Stimulated activated CD8-positive, alpha-beta memory T cell treated with anti-CD3 and anti-CD28 coated beads, Interleukin-7, amount 100 ng/mL, for 24 hours (primary cell): ENCODE results near the gene AP3B1.

Experiments used
- DNase-seq: peaks from one replicate; pipeline ENCODE4 v3.0.0-alpha.2; 2020; ENCODE audit warnings: low read depth

The AP3B1 gene, protein sequence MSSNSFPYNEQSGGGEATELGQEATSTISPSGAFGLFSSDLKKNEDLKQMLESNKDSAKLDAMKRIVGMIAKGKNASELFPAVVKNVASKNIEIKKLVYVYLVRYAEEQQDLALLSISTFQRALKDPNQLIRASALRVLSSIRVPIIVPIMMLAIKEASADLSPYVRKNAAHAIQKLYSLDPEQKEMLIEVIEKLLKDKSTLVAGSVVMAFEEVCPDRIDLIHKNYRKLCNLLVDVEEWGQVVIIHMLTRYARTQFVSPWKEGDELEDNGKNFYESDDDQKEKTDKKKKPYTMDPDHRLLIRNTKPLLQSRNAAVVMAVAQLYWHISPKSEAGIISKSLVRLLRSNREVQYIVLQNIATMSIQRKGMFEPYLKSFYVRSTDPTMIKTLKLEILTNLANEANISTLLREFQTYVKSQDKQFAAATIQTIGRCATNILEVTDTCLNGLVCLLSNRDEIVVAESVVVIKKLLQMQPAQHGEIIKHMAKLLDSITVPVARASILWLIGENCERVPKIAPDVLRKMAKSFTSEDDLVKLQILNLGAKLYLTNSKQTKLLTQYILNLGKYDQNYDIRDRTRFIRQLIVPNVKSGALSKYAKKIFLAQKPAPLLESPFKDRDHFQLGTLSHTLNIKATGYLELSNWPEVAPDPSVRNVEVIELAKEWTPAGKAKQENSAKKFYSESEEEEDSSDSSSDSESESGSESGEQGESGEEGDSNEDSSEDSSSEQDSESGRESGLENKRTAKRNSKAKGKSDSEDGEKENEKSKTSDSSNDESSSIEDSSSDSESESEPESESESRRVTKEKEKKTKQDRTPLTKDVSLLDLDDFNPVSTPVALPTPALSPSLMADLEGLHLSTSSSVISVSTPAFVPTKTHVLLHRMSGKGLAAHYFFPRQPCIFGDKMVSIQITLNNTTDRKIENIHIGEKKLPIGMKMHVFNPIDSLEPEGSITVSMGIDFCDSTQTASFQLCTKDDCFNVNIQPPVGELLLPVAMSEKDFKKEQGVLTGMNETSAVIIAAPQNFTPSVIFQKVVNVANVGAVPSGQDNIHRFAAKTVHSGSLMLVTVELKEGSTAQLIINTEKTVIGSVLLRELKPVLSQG

DNA sequence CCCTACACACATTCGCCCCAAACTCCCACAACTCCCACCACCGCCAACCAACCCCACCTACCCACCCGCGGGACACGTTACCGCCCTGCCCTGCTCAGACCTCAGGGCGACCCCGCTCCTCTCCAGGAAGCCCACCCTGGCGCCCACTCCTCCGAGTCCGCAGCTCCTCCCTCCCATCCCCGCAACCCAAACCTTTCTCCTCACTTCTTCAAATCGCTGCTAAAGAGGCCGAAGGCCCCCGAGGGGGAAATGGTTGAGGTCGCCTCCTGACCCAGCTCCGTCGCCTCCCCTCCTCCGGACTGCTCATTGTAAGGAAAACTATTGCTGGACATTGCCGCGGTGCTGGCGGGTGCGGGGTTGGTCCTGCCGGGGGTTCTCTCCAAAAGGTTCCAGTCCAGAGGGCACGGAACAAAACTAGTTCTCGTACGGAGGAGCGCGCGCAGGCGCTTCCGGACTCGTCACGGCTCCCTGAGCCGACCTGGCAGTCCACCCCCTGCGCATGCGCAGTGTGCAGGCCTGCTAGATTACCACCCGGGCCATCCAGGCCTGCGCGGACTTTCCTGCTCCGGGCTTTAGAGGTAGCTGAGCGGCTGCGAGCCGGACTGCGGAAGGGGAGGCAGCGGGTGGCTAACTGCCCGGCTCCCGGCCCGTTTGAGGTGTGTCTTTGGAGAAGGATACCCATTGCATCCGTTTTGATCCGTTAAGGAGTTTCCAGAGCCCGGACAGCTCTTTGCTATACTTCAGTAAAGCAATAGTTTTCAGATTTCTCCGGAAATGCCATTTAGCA lies at the start of gene AP3B1:
Gene AP3B1 (minus strand): TSS at position 451 of the 787 bp plus-strand sequence. CDS start 119 bp downstream, at position 332.
- peak; percentile 93 for DNase-seq

DNA sequence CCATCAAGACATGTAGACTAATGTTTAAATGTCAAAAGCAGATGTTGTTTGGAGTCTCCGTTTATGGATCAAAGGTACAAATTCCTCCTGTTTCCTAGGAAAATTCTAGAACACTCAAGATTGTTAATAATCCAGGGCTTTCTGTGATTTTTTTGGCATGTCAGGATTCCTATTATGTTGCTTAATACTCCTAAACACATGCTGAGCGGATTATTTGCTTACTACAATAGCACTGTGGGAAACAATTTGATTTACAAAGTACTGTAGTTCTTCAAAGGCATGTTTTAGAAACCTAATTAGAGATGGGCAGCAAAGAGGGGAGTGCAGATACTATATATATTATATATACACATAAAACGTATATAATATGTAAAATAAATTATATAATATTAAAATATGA lies 46.9 kb upstream of the AP3B1 start:
- DNase-seq = no peak

DNA sequence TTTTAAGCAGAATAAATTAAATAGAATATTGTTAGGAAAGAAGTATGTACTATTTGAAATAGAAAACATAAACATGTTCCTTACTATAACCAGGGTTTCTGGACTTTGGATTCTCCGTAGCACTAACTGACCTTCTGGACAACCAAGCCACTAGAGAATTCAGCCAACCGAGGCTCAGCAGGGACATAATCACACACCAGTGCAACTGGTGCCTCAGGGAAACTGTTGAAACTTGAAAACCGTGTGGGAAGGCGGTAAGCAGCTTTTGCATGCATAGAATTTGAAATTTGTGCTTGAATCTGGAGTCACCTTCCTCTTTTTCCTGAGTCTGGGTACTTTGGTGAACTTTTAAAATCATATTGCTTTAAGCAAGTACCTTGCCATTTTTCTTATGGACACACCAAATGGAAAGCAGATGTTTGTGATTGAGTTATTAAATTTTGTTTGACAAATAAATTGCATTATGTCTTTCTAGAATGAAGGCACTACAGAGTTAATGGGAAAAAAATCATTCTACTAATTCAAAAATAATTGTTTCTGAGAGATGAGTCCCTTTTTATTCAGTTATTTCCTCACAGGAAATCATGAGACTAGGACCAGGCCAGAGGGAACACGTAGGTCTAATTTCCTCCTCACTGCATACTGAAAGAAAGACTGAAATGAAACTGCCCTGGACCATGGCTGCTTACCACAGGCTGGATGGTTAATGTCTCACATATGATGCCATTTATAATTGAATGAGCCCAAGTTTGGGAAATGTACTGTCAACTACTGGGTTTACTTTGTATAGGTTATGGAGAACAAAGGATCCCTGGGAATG lies 45.3 kb upstream of the AP3B1 start:
- DNase-seq = no peak

DNA sequence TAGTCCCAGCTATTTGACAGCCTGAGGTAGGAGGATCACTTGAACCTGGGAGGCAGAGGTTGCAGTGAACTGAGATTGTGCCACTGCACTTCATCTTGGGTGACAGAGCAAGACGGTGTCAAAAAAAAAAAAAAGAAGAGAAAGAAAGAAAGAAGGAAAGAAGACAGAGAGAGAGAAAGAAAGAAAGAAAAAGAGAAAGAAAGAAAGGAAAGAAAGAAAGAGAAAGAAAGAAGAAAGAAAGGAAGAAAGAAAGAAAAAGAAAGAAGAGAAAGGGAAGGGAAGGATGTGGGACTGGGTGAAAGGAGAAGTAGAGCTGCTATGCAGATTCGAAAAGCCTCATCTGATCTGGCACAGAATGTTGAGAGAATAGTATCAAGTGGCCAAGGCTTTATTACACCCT lies 42.2 kb upstream of the AP3B1 start:
- no peak for DNase-seq

DNA sequence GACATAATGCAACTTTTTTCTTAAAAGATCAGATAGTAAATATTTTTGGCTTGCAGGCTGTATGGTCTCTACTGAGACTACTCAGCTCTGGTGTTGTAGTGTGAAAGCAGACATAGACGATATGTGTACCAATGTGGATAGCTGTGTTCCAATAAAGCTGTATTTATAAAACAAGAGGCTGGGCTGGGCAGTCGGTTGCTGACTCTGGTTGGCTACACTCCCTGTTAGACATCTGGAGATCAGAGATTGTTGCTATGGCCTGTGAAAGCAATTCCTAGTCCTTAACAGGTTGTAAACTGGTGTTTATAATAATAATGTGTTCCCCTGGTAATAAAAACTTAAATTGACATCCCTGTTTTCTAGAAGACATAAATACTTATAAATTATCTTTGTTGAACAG lies 41.5 kb upstream of the AP3B1 start:
- DNase-seq = no peak

DNA sequence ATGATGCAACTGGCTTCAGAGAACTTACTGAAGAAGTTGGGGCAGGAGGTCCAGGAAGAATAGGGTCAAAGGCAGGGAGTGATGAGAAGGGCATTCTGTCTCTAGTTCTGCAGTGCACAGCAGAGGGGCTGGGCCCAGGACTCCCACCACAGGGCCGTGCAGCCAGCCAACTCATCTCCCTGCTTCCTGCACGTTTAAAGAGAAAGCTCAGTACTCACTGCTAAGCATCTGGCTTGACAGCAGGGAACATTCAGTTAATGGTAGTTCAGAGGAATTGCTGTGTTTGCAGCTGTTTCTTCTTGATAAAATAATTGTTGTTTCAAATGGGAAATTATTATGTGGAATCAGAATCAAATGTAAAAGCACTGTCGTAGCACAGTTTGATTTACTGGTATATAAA lies 40.3 kb upstream of the AP3B1 start:
- no peak for DNase-seq

DNA sequence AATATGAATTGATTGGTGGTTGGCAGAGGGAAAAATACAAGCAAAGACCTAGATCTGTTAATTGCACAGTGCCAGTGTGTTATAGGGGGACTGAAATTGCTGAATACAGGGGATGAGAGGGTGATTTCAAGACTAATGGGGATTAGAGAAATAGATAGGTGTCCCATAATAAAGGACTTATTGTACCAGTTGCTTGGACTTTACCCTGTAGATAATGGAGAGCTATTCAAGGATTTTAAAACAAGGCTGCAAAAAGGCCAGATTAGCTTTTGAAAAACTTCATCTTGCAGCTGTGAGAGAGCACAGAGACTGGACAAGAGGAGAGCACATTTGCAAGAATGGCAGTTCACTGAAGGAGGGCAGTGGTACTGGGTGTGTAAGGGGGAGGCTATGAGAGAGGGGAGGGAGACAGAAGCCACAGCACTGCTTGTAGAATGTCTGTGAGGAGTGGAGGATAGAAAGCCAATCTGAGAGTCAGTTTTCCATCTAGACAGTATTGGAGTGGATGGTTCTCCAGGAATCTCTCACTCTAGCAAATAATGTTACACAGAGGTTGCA lies 37.1 kb upstream of the AP3B1 start:
- no peak for DNase-seq

DNA sequence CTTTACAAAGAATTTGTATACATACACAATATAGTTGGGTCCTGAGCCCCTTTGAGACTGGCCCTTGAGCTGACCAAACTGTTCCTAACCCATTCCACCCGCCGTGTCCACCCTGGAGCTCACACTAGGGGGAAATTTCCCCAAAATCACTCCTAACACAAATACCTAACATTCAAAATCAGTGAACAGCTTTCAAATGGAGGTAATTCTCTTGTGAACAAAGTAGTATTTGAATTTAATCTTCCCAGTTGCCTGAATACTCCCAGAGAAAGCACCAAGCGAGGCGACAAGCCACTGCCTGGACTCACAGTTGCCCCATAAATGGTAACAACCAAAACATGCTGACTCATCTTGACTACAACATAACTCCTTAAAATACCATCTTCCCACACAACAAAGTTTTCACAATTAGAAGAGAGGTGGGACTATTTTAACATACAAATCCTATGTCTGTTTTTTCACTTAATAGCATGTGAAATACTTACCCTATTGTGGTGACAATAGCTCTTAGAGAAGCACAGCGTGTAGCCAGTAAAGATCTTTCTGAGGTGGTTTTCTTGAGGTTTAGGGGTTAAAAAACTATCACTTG lies 34.2 kb upstream of the AP3B1 start:
- no peak for DNase-seq

DNA sequence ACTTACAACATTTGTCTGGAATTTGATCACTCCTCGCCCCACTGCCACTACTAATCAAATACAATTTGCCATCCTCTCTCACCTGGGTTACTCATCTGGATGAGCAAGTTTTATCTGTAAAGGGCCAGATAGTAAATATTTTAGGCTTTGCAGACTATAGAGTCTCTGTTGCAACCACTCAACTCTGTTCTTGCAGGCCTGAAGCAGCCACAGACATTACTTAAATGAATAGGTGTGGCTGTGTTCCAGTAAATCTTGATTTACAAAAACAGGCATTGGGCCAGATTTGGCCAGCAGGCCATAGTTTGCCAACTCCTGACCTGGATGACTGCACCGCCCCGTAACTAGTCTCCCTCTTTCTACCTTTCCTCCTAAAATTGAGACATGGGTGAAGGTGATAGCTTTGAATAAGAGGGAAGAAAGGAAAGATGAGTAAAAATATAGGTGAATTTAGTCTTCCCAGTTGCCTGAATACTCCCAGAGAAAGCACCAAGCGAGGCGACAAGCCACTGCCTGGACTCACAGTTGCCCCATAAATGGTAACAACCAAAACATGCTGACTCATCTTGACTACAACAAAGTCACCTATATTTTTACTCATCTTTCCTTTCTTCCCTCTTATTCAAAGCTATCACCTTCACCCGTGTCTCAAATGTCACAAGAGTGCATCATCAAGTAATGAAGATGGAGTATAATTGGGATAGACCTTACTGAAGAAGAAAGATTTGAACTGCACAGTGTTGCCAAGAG lies 33.4 kb upstream of the AP3B1 start:
- DNase-seq = no peak

DNA sequence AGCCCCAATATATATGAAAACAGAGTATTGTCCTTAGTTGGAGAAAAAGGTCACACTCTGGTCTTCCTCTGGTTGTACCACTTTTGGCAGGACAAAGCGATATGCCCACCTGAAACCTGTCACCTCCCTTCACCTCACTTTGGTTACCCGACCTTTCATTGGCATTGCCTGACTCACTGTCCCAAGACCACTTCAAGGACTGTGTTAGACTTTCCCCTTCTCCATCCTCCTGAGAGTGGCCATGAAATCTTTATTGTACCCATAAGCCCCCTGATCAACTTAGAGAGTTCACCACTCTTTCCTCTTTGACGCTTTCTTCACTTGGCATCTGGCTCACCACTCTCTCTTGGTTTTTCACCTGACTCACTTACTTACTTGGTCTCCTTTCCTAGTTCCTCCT lies 32.4 kb upstream of the AP3B1 start:
- DNase-seq = no peak

DNA sequence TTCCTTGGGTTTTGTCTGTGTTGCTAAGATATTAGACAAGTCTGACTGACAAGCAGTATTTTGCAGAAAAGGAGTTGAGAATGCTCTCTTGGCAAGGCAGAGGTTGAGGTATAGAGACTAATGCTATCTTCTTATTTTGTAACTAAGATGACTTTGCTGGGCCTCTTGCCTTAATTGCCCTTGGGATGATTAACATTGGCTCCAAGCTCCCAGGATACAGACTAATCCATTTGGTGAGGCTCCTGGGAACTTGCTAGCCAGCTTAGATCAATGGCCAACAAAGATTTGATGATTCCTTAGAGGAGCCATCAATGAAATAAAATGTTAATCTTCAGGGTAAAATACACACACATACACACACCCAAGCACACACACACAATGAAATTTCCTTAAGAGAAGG lies 28.7 kb upstream of the AP3B1 start:
- DNase-seq = no peak

DNA sequence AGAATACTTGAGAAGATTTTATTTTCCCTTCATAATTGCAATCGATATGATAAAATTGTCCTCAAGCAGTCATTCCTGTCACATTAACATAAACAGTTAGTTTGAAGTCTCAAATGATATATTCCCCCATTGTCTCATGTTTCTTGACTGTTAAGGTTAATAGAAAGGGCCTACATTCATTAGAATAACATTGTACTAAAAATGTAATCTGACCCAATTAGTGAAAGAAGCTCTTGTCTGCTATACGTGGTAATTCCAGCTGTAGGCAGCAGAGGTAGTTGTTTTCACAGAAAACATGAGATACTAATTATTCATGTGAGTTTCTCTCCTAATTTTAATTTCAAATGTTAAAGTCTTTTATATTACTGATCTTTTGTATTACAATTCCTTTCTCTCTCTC lies 25.9 kb upstream of the AP3B1 start:
- DNase-seq = no peak

DNA sequence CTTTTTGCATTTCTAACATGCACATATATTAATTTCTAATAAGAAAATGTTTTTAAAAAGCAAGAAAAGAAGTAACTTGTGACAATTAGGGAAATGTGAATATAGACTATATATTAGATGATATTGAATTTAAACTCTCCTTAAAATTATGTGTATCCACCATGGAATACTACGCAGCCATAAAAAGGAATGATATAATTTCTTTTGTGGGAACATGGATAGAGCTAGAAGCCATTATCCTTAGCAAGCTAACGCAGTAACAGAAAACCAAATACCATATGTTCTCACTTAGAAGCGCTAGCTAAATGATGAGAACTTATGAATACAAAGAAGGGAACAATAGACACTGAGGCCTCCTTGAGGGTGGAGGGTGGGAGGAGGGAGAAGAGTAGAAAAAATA lies 23.8 kb upstream of the AP3B1 start:
- DNase-seq = no peak

DNA sequence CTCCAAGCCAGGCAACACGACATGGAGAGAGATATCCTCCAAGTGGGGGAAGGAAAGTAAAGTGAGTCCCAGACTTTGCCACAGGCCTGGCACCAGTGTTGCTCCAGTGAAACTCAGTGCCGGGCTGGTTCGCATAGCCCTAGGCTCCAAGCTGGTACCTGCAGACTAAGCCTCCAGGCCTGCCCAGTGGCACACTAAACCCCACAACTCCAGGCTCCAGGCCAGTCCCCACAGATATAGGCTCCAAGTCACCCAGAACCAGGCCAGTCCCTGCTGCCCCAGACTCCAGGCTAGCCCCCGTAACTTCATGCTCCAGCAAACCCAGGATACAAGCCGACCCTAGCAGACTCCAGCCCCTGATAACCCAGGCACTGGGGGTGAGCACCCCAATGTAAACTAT lies 23.0 kb upstream of the AP3B1 start:
- DNase-seq = no peak

DNA sequence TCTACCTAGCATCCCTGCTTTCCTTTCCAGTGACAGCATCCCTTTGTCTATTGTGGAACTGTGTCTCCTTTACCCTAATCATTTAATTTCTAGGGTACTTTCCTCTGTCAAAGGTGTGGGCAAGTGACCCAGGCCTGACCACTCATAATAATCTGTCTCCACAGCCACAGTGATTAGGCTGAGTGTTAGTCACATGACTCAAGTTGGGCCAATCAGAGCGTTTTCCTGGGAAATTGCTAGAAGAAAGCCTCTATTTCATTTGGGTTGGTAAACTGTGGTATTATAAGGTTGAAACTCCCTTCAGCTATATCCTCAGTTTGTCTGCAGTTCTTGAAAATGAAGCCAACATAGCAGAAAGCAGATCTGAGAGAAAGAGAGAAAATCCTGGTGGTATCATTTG lies 14.2 kb upstream of the AP3B1 start:
- DNase-seq = no peak

DNA sequence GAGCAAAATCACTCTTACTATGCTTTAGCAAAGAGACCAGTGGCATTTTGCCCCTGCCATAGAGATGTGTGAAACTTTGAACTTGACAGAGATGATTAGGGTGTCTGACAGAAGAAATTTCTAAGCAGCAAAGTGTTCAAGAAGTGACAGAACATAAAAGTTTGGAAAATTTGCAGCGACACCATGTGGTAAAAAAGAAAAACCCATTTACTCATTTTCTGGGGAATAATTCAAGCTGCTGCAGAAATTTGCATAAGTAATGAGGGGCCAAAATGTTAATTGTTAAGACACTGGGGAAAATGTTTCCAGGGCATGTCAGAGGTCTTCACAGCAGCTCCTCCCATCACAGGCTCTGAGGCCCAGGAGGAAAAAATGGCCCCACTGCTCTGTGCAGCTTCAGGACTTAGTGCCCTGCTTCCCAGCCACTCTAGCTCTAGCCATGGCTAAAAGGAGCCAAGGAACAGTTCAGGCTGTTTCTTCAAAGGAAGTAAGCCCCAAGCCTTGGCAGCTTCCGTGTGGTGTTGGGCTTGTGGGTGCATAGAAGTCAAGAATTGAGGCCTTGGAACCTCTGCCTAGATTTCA lies 6.1 kb upstream of the AP3B1 start:
- no peak for DNase-seq

DNA sequence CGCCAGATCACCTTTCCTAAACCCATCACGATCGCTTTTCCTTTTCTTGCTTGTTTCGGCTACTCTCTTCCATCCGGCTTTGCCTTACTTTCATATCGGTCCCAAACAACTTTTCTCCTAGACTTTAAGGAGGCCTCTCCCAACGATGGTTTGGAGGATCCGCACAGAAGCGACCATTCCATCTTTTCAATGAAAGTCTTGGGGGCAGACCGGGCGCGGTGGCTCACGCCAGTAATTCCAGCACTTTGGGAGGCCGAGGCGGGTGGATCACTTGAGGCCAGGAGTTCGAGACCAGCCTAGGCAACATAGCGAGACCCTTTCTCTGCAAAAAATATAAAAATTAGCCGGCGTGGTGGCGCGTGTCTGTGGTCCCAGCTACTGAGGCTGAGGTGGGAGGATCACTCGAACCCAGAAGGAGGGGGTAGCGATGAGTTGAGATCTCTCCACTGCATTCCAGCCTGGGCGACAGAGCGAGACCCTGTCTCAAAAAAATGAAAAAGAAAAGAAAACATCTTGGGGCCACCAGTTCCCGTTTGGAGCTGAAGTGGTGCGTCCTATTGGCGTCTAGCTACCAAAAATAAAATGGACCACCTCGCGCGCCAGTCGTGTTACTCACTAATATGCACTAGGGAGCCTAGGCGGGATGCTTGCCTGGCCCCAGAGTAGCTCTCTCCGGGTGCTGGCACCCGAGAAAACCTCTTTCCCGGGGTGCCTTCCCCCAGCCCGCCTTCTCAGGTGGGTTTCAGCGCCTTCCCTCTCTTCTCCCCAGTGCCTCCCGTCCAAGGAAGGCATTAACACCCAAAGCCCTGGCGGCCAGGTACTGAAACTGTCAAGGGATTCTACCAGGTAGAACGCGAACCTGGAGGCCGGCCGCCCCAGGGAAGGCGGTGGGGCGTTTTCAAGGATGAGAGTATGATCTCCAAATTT lies 800 bp upstream of the AP3B1 start:
- DNase-seq = peak; percentile 20

DNA sequence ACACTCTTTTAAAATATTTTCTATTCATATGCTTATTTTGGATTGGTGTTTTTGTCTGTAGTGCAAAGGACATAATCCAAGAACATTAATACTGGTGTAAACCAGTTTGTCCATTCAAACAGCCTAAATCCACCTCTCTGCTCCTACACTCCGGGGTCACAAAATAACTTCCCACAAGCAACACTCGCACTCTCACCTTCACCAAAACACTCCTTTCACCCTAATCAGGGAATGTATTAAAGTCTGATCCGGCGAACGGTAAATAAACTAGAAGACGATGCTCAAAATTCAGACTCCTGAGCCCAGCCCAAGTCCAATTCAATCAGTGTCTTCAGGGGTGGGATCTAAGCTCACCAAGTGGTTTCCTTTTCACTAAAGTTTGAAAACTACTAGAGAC lies 649 bp downstream of the AP3B1 start:
- DNase-seq = no peak
